Activated naive CD8-positive, alpha-beta T cell treated with anti-CD3 and anti-CD28 coated beads, Interleukin-2, amount 50 U/mL, for 24 hours (primary cell): ENCODE results near the gene HENMT1.
"Not testable (repeated sequence)": the region's sequence is repeated elsewhere in the genome, so short reads cannot be mapped to it uniquely, and the experiment has no call there.

ENCODE experiments used
- ATAC-seq: fragments of 150-1000 bp; cut with Tn5 transposase; one replicate; pipeline ENCODE4 v1.10.0; 2021
- DNase-seq: peaks from one replicate; pipeline ENCODE4 v3.0.0; 2021
- H3K27ac Mint-ChIP-seq: one replicate; pipeline ENCODE4 v1.8.0; 2021; ENCODE audit warnings: mild to moderate bottlenecking, mixed read lengths
- H3K27me3 Mint-ChIP-seq: one replicate; pipeline ENCODE4 v1.8.0; 2021; ENCODE audit warnings: mixed read lengths
- H3K36me3 Mint-ChIP-seq: one replicate; pipeline ENCODE4 v1.8.0; 2021; ENCODE audit warnings: low read depth, mixed read lengths
- H3K4me1 Mint-ChIP-seq: one replicate; pipeline ENCODE4 v1.8.0; 2021; ENCODE audit warnings: mixed read lengths
- H3K4me3 Mint-ChIP-seq: one replicate; pipeline ENCODE4 v1.8.0; 2021; ENCODE audit warnings: mild to moderate bottlenecking, moderate library complexity, mixed read lengths
- H3K9me3 Mint-ChIP-seq: one replicate; pipeline ENCODE4 v1.8.0; 2021; ENCODE audit warnings: mixed read lengths

Gene HENMT1

DNA sequence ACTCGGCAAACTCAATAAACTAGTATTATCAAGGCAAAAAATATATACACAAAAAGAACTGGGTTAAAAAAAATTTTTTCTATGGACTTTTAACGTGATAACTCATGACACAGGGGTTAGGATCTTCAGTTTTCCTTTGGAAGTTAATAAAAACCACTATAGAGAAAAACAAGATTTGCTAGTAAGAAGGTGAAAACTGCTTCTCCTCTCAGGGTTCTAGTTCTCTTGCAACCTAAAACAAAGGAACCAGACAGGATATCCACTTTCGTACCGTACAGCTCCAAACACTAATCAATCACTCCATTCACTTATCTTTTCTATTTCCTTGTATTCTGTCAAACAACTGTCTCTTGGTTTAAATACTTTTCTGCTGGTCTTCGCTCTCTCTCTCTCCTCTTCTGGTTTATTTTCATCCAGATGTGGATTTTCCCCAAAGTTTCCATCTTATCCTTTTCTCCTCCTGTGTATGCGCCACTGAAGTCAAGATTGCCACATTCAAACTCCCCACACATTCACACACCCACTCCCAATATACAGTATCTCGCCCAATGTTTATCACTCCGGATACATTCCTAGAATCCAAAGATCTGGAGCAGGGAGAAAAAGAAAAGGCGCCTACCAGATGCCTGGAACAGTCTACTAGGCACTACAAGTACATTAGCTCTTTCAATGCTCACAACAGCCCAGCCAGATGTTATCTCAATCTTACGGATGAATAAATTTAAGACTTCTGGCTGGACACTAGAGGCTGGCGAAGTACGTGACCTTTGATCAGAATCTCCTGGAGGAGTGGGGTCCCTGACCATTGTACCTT lies 30.4 kb upstream of the HENMT1 start:
- Mint-ChIP-seq H3K27ac (peak overlapping the region; percentile 98), H3K36me3 (peaks cover 35% of the 10 kb centered on the region), H3K4me3 (peak overlapping the region; percentile 87), H3K27me3 (no peaks in the 10 kb centered on the region), H3K4me1 (peaks cover 32% of the 10 kb centered on the region), H3K9me3 (no peaks in the 10 kb centered on the region)
- no peak for ATAC-seq
- no peak for DNase-seq

- Mint-ChIP-seq H3K9me3 (no peaks in the 10 kb centered on the region), H3K4me3 (no peak overlapping the region), H3K36me3 (no peaks in the 10 kb centered on the region), H3K4me1 (peaks cover 16% of the 10 kb centered on the region), H3K27me3 (peaks cover 5% of the 10 kb centered on the region), H3K27ac (no peak overlapping the region)
- DNase-seq (no peak), ATAC-seq (no peak)
These were observed 25.9 kb upstream of the HENMT1 start for GRCh38 chr1:108686614-108687313.

DNA sequence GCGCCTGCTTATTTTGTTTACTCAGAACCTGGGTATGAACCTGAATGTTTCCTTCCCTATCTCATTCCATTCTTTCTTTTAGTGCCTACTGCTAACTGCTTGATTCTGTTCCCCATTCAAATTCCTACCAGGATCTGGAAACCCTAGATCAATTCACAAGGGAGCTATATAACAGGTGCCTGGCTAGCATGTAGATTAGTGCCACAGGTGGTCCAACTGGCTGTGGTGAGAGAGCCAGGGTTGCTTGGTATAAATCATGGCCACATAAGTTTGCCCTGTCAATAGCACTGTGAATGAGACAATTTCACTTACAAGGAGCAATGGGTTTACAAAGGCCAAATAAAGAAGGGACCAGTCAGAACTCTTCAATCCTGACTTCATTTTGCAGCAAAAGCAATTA lies 24.6 kb upstream of the HENMT1 start:
- Mint-ChIP-seq H3K27ac (no peak overlapping the region), H3K9me3 (no peaks in the 10 kb centered on the region), H3K36me3 (no peaks in the 10 kb centered on the region), H3K4me1 (peaks cover 5% of the 10 kb centered on the region), H3K27me3 (peaks cover 7% of the 10 kb centered on the region), H3K4me3 (no peak overlapping the region)
- DNase-seq (no peak), ATAC-seq (no peak)

DNA sequence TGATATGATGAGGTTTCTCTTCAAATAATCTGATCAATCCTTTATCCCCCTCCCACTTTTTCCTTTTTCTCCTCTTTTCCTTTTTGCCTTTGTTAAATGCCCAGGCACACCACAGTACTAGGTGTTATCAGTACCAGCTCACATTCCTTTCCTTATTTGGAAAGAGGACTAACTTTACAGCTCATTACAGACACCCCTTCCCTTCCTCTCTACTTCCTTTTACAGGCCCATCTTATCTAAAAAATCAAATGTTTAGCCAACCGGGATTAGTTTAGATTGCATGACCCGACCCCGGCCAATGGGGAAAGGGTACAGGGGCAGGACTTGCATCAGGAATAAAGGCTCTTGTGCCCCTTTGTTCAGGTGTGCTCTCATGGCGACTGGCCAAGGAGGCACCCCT lies 20.8 kb upstream of the HENMT1 start:
- not testable (repeated sequence) for H3K9me3 Mint-ChIP-seq, H3K4me3 Mint-ChIP-seq, H3K36me3 Mint-ChIP-seq, H3K4me1 Mint-ChIP-seq, H3K27ac Mint-ChIP-seq, H3K27me3 Mint-ChIP-seq, ATAC-seq, DNase-seq

DNA sequence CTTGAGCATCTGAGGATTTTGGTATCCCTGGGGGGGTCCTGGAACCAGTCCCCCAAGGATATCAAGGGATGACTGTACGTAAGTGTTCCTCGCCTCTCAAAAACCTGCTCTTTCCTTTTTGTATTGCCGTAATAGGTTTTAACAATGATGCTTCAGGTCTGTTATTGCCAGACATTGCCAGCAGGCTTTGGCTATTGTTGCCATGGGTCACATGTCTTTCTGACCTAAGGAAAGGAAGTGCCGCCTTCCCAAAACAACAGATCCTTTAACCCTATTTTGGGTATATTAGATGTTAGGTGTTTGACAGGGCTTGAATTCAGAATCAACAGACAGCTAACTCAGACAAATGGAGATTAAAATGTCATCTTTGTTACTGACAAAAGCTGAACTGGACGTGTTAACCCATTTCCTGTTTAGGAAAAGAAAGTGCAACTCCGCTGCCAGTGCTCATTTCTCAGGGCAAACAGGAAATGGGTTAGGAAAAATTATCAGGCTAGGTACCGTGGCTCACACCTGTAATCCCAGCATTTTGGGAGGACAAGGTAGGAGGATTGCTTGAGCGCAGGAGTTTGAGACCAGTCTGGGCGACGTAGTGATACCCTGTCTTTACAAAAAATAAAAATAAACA lies 18.8 kb upstream of the HENMT1 start:
- no peak for ATAC-seq
- peak overlapping the region; percentile 29 for H3K4me3 Mint-ChIP-seq
- peaks cover 9% of the 10 kb centered on the region for H3K4me1 Mint-ChIP-seq
- peaks cover 7% of the 10 kb centered on the region for H3K27me3 Mint-ChIP-seq
- no peak for DNase-seq
- no peaks in the 10 kb centered on the region for H3K9me3 Mint-ChIP-seq
- H3K27ac Mint-ChIP-seq: peak overlapping the region; percentile 60
- H3K36me3 Mint-ChIP-seq: no peaks in the 10 kb centered on the region

DNA sequence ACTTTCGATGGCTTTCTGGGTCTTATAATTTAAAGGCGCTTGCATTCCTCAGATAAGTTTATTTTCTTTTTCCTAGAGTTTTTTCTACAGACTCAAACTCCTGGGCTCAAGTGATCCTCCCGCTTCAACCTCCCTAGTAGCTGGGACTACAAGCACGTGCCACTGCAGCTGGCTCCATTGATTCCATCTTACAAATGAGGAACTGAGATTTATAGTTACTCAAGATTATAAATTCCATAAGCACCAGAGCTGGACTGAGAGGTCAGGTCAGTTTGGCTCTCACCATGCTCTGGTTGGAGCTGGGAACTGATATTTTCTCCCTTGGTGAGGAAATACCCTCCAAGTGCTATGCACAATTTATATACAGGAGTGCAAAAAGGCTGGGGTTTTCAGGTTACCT lies 17.8 kb upstream of the HENMT1 start:
- Mint-ChIP-seq H3K4me1 (peaks cover 9% of the 10 kb centered on the region), H3K27me3 (peaks cover 7% of the 10 kb centered on the region), H3K9me3 (no peaks in the 10 kb centered on the region), H3K27ac (no peak overlapping the region), H3K4me3 (no peak overlapping the region), H3K36me3 (no peaks in the 10 kb centered on the region)
- DNase-seq: no peak
- no peak for ATAC-seq

- Mint-ChIP-seq H3K4me1 (peaks cover 27% of the 10 kb centered on the region), H3K36me3 (no peaks in the 10 kb centered on the region), H3K27ac (no peak overlapping the region), H3K27me3 (no peaks in the 10 kb centered on the region), H3K9me3 (no peaks in the 10 kb centered on the region), H3K4me3 (no peak overlapping the region)
- DNase-seq (no peak), ATAC-seq (no peak)
These were observed 10.2 kb upstream of the HENMT1 start for GRCh38 chr1:108671143-108671542.

DNA sequence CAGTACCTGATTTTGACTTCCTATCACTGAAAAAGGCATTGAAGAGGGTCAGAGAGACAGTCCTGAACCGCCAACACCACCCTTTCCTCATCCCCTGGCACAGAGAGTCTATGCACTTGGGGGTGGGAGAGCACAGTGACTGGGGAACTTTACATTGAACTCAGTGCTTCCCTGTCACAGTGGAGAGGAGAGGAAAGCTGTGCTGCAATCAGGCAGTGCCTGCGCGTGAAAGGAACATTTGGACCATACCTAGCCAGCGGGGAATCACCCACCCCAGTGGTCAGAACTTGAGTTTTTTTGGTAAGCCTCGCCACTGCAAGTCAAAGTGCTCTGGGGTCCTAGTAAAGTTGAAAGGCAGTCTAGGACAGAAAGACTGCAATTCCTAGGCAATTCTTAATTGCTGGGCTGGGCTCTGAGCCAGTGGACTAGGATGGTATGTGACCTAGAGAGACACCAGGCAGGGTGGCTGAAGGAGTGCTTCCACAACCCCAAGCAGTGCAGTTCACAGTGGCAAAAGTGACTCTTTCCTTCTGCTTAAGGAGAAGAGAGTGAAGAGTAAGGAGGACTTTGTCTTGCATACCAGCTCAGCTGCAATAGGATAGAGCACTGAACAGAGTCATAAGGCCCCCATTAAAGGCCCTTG lies 9.4 kb upstream of the HENMT1 start:
- peak; percentile 20 for ATAC-seq
- DNase-seq: no peak
- no peaks in the 10 kb centered on the region for H3K27me3 Mint-ChIP-seq
- no peak overlapping the region for H3K4me3 Mint-ChIP-seq
- no peaks in the 10 kb centered on the region for H3K36me3 Mint-ChIP-seq
- H3K9me3 Mint-ChIP-seq: no peaks in the 10 kb centered on the region
- peak overlapping the region; percentile 77 for H3K27ac Mint-ChIP-seq
- peaks cover 27% of the 10 kb centered on the region for H3K4me1 Mint-ChIP-seq

GRCh38 chr1:108669679-108670078 lies 8.8 kb upstream of the HENMT1 start:
- Mint-ChIP-seq H3K36me3 (no peaks in the 10 kb centered on the region), H3K27me3 (no peaks in the 10 kb centered on the region), H3K4me1 (peaks cover 27% of the 10 kb centered on the region), H3K9me3 (no peaks in the 10 kb centered on the region), H3K27ac (peak overlapping the region; percentile 77), H3K4me3 (no peak overlapping the region)
- no peak for DNase-seq
- ATAC-seq: peak; percentile 40

GRCh38 chr1:108668777-108669176 lies 7.9 kb upstream of the HENMT1 start:
- no peak overlapping the region for H3K27ac Mint-ChIP-seq
- ATAC-seq: no peak

DNA sequence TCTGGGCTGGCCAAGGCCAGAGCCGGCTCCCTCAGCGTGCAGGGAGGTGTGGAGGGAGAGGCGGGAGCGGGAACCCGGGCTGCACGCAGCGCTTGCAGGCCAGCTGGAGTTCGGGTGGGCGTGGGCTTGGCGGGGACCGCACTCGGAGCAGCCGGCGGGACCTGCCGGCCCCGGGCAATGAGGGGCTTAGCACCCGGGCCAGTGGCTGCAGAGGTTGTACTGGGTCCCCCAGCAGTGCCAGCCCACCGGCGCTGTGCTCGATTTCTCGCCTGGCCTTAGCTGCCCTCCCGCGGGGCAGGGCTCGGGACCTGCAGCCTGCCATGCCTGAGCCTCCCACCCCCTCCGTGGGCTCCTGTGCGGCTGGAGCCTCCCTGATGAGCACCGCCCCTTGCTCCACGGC lies 6.5 kb upstream of the HENMT1 start:
- not testable (repeated sequence) for H3K9me3 Mint-ChIP-seq, H3K27me3 Mint-ChIP-seq, H3K36me3 Mint-ChIP-seq, ATAC-seq, DNase-seq, H3K27ac Mint-ChIP-seq, H3K4me3 Mint-ChIP-seq
- peaks cover 36% of the 10 kb centered on the region for H3K4me1 Mint-ChIP-seq

More at GRCh38 chr1:108668777-108669176, 7.9 kb upstream of the HENMT1 start:
- no peak for DNase-seq
- Mint-ChIP-seq H3K9me3 (no peaks in the 10 kb centered on the region), H3K36me3 (no peaks in the 10 kb centered on the region), H3K4me3 (no peak overlapping the region), H3K4me1 (peaks cover 27% of the 10 kb centered on the region), H3K27me3 (no peaks in the 10 kb centered on the region)

DNA sequence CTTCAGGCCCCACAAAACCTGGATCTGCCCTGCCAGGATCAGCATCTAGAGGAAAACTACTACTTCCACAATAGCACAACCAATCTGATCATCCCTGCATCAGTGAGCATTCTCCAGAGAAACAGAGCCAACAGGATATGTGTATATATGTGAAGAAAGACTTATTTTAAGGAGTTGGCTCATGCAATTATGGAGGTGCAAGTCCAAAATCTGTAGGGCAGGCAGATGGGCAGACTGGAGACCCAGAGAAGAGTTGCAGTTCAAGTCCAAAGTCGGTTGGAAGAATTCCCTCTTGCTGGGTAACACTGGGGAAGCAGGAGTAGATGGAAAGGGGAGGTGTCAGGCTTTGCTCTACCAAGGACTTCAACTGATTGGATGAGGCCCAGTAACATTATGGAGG lies 4.9 kb upstream of the HENMT1 start:
- no peak overlapping the region for H3K27ac Mint-ChIP-seq
- no peak for DNase-seq
- H3K36me3 Mint-ChIP-seq: no peaks in the 10 kb centered on the region
- ATAC-seq: no peak
- no peaks in the 10 kb centered on the region for H3K9me3 Mint-ChIP-seq
- no peaks in the 10 kb centered on the region for H3K27me3 Mint-ChIP-seq
- H3K4me1 Mint-ChIP-seq: peaks cover 44% of the 10 kb centered on the region
- H3K4me3 Mint-ChIP-seq: no peak overlapping the region

DNA sequence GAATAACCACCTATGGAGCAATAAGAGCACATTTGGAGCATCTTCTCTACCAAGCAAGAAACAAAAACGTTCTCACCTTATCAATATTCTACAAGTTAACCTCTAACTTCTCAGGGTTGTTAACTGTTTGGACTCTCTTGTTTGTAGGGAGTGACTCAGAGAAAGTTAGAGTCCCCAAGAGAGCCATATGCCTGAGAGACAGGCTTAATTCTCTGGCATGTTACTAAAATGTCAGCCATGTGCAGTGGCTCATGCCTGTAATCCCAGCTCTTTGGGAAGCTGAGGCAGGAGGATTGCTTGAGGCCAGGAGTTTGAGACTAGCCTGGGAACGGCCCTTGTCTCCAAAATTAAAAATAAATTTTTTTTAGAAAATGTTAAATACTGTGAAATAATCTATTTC lies 4.2 kb upstream of the HENMT1 start:
- no peak overlapping the region for H3K4me3 Mint-ChIP-seq
- no peaks in the 10 kb centered on the region for H3K36me3 Mint-ChIP-seq
- no peak overlapping the region for H3K27ac Mint-ChIP-seq
- ATAC-seq (no peak), DNase-seq (no peak)
- H3K9me3 Mint-ChIP-seq: no peaks in the 10 kb centered on the region
- H3K4me1 Mint-ChIP-seq: peaks cover 42% of the 10 kb centered on the region
- no peaks in the 10 kb centered on the region for H3K27me3 Mint-ChIP-seq

- H3K36me3 Mint-ChIP-seq: no peaks in the 10 kb centered on the region
- DNase-seq (no peak), ATAC-seq (no peak)
- H3K27me3 Mint-ChIP-seq: no peaks in the 10 kb centered on the region
- no peak overlapping the region for H3K4me3 Mint-ChIP-seq
- H3K9me3 Mint-ChIP-seq: no peaks in the 10 kb centered on the region
- no peak overlapping the region for H3K27ac Mint-ChIP-seq
- peaks cover 42% of the 10 kb centered on the region for H3K4me1 Mint-ChIP-seq
These were observed 3.6 kb upstream of the HENMT1 start for GRCh38 chr1:108664481-108664880.
